Measurements from ENCODE around the gene C19orf18. TPM values are rescaled to one million over a fixed set of nuclear protein-coding genes. Genes with fewer than 3 reads are reported as not detected.

Gene C19orf18
- total and polyA plus RNA-seq, 2 of the 4 experiments (the other 2 are of a cell fraction) = 0.15 TPM; not detected in 1

DNA sequence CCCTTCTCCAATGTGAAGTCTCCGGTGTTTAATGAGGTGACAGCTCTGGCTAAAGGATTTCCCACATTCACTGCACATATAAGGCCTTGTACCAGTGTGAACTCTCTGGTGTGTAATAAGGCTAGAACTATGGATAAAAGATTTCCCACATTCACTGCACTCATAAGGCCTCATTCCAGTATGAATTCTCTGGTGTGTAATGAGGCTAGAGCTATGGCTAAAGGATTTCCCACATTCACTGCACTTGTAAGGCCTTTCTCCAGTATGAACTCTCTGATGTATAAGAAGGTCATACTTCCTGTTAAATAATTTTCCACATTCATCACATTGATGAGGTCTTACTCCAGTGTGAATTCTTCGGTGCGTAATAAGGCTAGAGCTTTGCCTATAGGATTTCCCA lies 32.7 kb downstream of the C19orf18 start:
- Histone ChIP-seq H2BK15ac (ENCODE audit: low read depth, low read length) (no peak overlapping the region), H2AK5ac (ENCODE audit: low read depth, low read length) (no peak overlapping the region), H2AFZ (replicated peaks; ENCODE audit: low read length, poor library complexity) (no peak overlapping the region), H4K91ac (ENCODE audit: insufficient read depth, low read depth, low read length) (no peak overlapping the region), H3K4me3 (ENCODE audit: insufficient read depth, low read depth, low read length) (no peak overlapping the region), H3K36me3 (ENCODE audit: control insufficient read depth, insufficient read depth, low read length) (peaks cover 37% of the 10 kb centered on the region), H2BK5ac (ENCODE audit: low read depth, low read length, poor library complexity, severe bottlenecking) (no peak overlapping the region), H3K4ac (ENCODE audit: low read depth, low read length) (no peak overlapping the region), H3K14ac (replicated peaks; ENCODE audit: low read depth, low read length) (no peak overlapping the region), H4K8ac (ENCODE audit: low read depth in 2 of 2, low read length in 2 of 2) (no peak overlapping the region), H3K18ac (ENCODE audit: low read depth, low read length) (no peak overlapping the region), H3K27me3 (ENCODE audit: control insufficient read depth, insufficient read depth, low read length) (no peaks in the 10 kb centered on the region), H2BK120ac (ENCODE audit: low read depth, low read length) (no peak overlapping the region), H3K9me3 (ENCODE audit: control insufficient read depth, insufficient read depth, low read length) (peaks cover 40% of the 10 kb centered on the region), H3K79me1 (ENCODE audit: low read depth in 1 of 2, low read length in 2 of 2) (peaks cover 16 to 33% of the 10 kb centered on the region in 2 experiments), H3K56ac (ENCODE audit: extremely low read depth, insufficient read depth, low read length) (no peak overlapping the region), H4K5ac (ENCODE audit: low read depth, low read length) (no peak overlapping the region), H2BK20ac (ENCODE audit: low read depth, low read length) (no peak overlapping the region), H3K23ac (ENCODE audit: low read depth, low read length) (no peak overlapping the region), H3K4me1 (ENCODE audit: control insufficient read depth, insufficient read depth, low read length) (peaks cover 2% of the 10 kb centered on the region; the same call in 1 of the 2 replicates), H3K4me2 (ENCODE audit: low read depth, low read length) (no peak overlapping the region), H3K27ac (ENCODE audit: insufficient read depth, low read length) (no peak overlapping the region), H3K9me1 (ENCODE audit: insufficient read depth, low read length) (0 out of 2 replicates have a peak, but pooled peaks cover under 1% of the 10 kb centered on the region), H3K9ac (ENCODE audit: low read depth, low read length) (no peak overlapping the region), H2AK9ac (replicated peaks; ENCODE audit: low read depth, low read length, poor library complexity) (no peak overlapping the region), H4K20me1 (ENCODE audit: insufficient read depth, low read length) (no peaks in the 10 kb centered on the region)
- intact Hi-C loops (cut with micrococcal nuclease) = no loop called here
- POLR2A ChIA-PET (ENCODE audit: unreplicated experiment) = no interaction called here
- no peak for TF ChIP-seq NFE2L2 (IDR thresholded peaks at IDR 0.05; ENCODE audit: low read depth, low read length)
- TF ChIP-seq, protein P1, sequence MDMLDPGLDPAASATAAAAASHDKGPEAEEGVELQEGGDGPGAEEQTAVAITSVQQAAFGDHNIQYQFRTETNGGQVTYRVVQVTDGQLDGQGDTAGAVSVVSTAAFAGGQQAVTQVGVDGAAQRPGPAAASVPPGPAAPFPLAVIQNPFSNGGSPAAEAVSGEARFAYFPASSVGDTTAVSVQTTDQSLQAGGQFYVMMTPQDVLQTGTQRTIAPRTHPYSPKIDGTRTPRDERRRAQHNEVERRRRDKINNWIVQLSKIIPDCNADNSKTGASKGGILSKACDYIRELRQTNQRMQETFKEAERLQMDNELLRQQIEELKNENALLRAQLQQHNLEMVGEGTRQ (IDR thresholded peaks at IDR 0.05; ENCODE audit: low read depth, low read length) = no peak
- TF ChIP-seq MXI1 (IDR thresholded peaks at IDR 0.05; ENCODE audit: borderline replicate concordance, low read depth, low read length) = no peak
- TF ChIP-seq RFX5 (IDR thresholded peaks at IDR 0.05; ENCODE audit: low read depth, low read length) = no peak
- TF ChIP-seq POLR2A (IDR thresholded peaks at IDR 0.05; ENCODE audit: low read depth, low read length) = no peak
- TF ChIP-seq BHLHE40 (IDR thresholded peaks at IDR 0.05; ENCODE audit: low read depth, low read length) = no peak
- no peak for TF ChIP-seq CEBPB (IDR thresholded peaks at IDR 0.05; ENCODE audit: low read depth, low read length)
- TF ChIP-seq CHD1 (IDR thresholded peaks at IDR 0.05; ENCODE audit: low read depth, low read length) = no peak
- no peak for TF ChIP-seq MAFK (IDR thresholded peaks at IDR 0.05; ENCODE audit: low read depth, low read length)
- TF ChIP-seq, protein P2, sequence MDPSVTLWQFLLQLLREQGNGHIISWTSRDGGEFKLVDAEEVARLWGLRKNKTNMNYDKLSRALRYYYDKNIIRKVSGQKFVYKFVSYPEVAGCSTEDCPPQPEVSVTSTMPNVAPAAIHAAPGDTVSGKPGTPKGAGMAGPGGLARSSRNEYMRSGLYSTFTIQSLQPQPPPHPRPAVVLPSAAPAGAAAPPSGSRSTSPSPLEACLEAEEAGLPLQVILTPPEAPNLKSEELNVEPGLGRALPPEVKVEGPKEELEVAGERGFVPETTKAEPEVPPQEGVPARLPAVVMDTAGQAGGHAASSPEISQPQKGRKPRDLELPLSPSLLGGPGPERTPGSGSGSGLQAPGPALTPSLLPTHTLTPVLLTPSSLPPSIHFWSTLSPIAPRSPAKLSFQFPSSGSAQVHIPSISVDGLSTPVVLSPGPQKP (IDR thresholded peaks at IDR 0.05; ENCODE audit: borderline replicate concordance, low read depth, low read length) = no peak
- no peak for TF ChIP-seq SMC3 (IDR thresholded peaks at IDR 0.05; ENCODE audit: low read depth, low read length)
- TF ChIP-seq RCOR1 (IDR thresholded peaks at IDR 0.05; ENCODE audit: insufficient replicate concordance, low read length) = no peak
- TF ChIP-seq, protein P3, sequence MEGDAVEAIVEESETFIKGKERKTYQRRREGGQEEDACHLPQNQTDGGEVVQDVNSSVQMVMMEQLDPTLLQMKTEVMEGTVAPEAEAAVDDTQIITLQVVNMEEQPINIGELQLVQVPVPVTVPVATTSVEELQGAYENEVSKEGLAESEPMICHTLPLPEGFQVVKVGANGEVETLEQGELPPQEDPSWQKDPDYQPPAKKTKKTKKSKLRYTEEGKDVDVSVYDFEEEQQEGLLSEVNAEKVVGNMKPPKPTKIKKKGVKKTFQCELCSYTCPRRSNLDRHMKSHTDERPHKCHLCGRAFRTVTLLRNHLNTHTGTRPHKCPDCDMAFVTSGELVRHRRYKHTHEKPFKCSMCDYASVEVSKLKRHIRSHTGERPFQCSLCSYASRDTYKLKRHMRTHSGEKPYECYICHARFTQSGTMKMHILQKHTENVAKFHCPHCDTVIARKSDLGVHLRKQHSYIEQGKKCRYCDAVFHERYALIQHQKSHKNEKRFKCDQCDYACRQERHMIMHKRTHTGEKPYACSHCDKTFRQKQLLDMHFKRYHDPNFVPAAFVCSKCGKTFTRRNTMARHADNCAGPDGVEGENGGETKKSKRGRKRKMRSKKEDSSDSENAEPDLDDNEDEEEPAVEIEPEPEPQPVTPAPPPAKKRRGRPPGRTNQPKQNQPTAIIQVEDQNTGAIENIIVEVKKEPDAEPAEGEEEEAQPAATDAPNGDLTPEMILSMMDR (conservative IDR thresholded peaks at IDR 0.05; ENCODE audit: low read depth, low read length) = no peak
- no peak for TF ChIP-seq RAD21 (IDR thresholded peaks at IDR 0.05; ENCODE audit: low read length)
- TF ChIP-seq FOS (IDR thresholded peaks at IDR 0.05; ENCODE audit: low read depth, low read length) = no peak
- TF ChIP-seq MAZ (IDR thresholded peaks at IDR 0.05; ENCODE audit: borderline replicate concordance, low read depth, low read length) = no peak
- in situ Hi-C loops (cut with MboI; ENCODE audit: low sequenced_read_pairs) = no loop called here
- BruUV-seq (replicated peaks) = no TSS peak
- CTCF ChIA-PET = no interaction called here
- WGBS, 2 experiments (ENCODE audit: extremely low coverage in 2 of 2, insufficient read length in 1 of 2) = no CpG with 5 or more reads among the region's 3 CpGs
- no peak for ATAC-seq (ENCODE audit: low read depth)
- no peak for DNase-seq
- dilution Hi-C loops (cut with HindIII; ENCODE audit: low sequenced_read_pairs, unreplicated experiment) = no loop called here

All from IMR-90 (cell line).